ENCODE results near the gene CD3G.
A peak's percentile ranks its signal among the peaks of the same experiment; 100 is the strongest.

CD3G gene

DNA sequence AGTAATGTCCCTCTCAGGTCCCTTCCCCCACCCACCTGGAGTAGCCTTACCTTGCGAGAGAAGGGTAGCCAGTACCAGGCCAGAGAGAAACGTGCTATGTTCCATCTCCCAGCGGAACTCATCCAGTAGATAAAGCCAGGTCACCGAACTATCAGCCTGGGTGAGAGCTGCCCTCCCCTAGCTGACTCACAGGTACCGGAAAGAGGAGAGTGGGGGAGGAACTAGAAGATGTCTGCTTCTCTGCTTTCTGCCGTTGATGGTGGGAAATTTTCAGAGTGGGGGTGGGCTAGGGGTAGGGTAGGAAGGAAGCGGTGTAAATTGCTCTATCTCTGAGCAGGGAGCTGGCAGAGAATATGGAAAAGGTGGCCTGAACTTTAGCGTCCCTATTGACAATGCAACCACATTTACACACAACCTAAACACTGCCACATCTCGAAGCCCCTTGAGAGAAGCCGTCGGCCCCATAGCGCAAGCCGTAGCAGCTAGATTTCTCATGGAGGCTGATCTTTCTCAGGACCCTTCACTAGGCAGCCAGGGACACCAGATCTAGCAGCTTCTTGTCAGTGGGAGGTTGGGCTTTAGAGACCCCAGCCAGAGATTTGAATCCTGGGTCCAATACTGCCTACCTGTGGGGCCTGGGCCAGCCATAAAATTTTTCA lies 1.5 kb upstream of the CD3G start, which contains the start of gene CD3D:
Gene CD3D, minus strand, starts transcription at position 203 of the 659 bp plus-strand sequence. Its CDS starts 98 bp downstream, at position 105.
- no peak for TF ChIP-seq ZFX (IDR thresholded peaks at IDR 0.05; ENCODE audit: borderline replicate concordance)
- no peak for TF ChIP-seq CTCF (IDR thresholded peaks at IDR 0.05)
- H3K27ac ChIP-seq, result no peak within 1 kb of the TSS

DNA sequence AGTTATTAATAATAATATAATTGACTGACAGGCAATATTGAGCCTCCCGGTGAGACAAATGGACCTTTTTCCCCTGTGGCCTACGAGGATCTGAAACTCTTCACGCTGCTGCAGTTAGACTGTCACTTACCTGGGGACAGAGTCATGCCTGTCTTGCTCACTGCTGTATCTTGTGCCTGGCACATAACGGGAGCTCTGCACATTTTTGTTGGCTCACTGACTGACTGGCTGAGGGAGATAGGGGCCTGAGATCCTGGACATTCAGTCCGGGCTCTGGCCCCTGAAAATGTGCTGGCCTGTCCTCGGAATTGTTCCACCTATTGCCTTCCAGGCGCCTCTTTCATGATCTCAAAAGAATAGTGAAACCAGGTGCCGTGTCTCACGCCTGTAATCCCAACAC lies 896 bp upstream of the CD3G start:
- TF ChIP-seq CTCF (IDR thresholded peaks at IDR 0.05) (no peak), ZFX (IDR thresholded peaks at IDR 0.05; ENCODE audit: borderline replicate concordance) (no peak)
- H3K27ac ChIP-seq, result no peak overlapping the region

GRCh38 chr11:118349475-118349874 lies 5.3 kb downstream of the CD3G start:
- TF ChIP-seq ZFX (IDR thresholded peaks at IDR 0.05; ENCODE audit: borderline replicate concordance) (no peak), CTCF (IDR thresholded peaks at IDR 0.05) (no peak)
- H3K27ac ChIP-seq, result no peak overlapping the region

DNA sequence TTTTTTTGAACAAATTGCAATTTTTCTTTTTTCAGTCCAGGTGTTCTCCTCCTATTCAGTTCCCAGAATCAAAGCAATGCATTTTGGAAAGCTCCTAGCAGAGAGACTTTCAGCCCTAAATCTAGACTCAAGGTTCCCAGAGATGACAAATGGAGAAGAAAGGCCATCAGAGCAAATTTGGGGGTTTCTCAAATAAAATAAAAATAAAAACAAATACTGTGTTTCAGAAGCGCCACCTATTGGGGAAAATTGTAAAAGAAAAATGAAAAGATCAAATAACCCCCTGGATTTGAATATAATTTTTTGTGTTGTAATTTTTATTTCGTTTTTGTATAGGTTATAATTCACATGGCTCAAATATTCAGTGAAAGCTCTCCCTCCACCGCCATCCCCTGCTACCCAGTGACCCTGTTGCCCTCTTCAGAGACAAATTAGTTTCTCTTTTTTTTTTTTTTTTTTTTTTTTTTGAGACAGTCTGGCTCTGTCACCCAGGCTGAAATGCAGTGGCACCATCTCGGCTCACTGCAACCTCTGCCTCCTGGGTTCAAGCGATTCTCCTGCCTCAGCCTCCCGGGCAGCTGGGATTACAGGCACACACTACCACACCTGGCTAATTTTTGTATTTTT lies 9.1 kb downstream of the CD3G start:
- no peak overlapping the region for H3K27ac ChIP-seq
- TF ChIP-seq CTCF (IDR thresholded peaks at IDR 0.05), result peak; percentile 81
- no peak for TF ChIP-seq ZFX (IDR thresholded peaks at IDR 0.05; ENCODE audit: borderline replicate concordance)

DNA sequence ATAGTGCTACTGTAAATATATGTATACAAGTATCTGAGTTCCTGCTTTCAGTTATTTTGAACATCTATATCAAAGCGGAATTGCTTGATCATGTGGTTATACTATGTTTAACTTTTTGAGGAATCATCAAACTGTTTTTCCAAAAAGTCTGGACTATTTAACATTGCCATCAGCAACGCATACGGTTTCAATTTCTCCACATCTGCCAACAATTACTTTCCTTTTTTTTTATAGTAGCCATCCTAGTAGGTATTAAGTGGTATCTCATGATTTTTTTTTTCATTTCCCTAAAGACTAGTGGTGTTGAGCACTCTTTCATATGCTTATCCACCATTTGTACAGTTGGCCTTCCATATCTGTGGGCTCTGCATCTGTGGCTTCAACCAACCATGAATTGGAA lies 13.9 kb downstream of the CD3G start:
- no peak overlapping the region for H3K27ac ChIP-seq
- TF ChIP-seq CTCF (IDR thresholded peaks at IDR 0.05) (no peak), ZFX (IDR thresholded peaks at IDR 0.05; ENCODE audit: borderline replicate concordance) (no peak)

DNA sequence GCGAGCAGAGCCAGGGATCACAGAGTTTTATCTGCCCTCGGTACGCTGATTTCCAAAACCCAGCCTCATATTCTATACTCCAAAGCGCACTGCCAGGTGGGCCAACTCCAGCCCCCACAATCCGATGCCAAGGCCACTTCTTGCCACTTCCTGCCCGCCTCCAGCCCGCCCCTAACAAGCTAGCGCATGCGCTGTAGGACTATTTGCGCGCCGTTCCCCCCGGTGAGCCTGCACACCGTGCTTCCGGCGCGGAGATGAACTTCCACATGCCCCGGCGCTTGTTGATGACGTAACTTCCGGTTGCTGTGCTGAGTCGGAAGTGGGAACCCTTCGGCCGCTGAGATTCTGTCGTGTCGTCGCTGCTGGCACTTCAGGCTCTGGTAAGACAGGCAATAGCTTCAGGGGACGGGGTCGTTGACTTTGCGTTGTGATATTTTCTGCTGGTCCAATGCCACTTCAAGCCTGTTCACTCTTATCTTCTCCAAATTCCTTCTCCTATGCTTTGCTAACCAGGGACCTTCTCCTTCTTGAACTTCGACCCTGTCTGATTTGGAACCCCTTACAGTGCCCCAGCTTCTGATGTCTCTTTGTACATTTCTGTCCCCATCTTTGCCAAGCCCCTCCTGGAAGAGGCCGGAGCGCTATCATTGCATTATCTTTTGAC lies 15.3 kb downstream of the CD3G start, which contains the start of gene UBE4A:
Gene UBE4A, plus strand, starts transcription at position 306 of the 664 bp plus-strand sequence. CDS start 5,481 bp downstream, outside the sequence.
- no peak for TF ChIP-seq CTCF (IDR thresholded peaks at IDR 0.05)
- TF ChIP-seq ZFX (IDR thresholded peaks at IDR 0.05; ENCODE audit: borderline replicate concordance), result no peak
- peak within 1 kb of the TSS; percentile 47 for H3K27ac ChIP-seq
